ENCODE measurements around the gene PTPRN2. TPM values are rescaled to one million over a fixed set of nuclear protein-coding genes. Genes with fewer than 3 reads are reported as not detected.

Gene PTPRN2
- total and polyA plus RNA-seq, 2 donors (not counting 1 experiment from before 2014, with no cell fraction given): 0.54 to 1.2 TPM

- Histone ChIP-seq H3K4me3 (replicated peaks in 1 of 4; ENCODE audit: control extremely low read depth in 1 of 4, insufficient read depth in 1 of 4, low read depth in 3 of 4, low read length in 4 of 4) (no peak overlapping the region), H3K36me3 (ENCODE audit: control insufficient read depth, insufficient read depth, low read length) (no peaks in the 10 kb centered on the region), H3K27ac (ENCODE audit: insufficient read depth, low read length) (no peak overlapping the region), H2AFZ (ENCODE audit: low read length) (no peak overlapping the region), H3K4me1 (ENCODE audit: control insufficient read depth, extremely low read depth, insufficient read depth, low read length) (no peaks in the 10 kb centered on the region), H3K4me2 (ENCODE audit: extremely low read depth, insufficient read depth, low read length) (no peak overlapping the region), H4K20me1 (ENCODE audit: control insufficient read depth, extremely low read depth, insufficient read depth, low read length) (no peaks in the 10 kb centered on the region), H3K79me2 (ENCODE audit: control insufficient read depth, insufficient read depth, low read length) (no peaks in the 10 kb centered on the region), H3K9me3 (ENCODE audit: control insufficient read depth, insufficient read depth, low read depth, low read length) (no peaks in the 10 kb centered on the region), H3K9ac (ENCODE audit: insufficient read depth, low read length) (no peak overlapping the region), H3K27me3 (ENCODE audit: control insufficient read depth, insufficient read depth, low read length) (no peaks in the 10 kb centered on the region)
- no peak for DNase-seq (ENCODE audit: low read depth in 2 of 2)
- no peak for TF ChIP-seq CTCF (conservative IDR thresholded peaks at IDR 0.05 in 1 of 2, IDR thresholded peaks at IDR 0.05 in 1 of 2; ENCODE audit: low read depth in 1 of 2, low read length in 2 of 2)
- TF ChIP-seq EZH2 (IDR thresholded peaks at IDR 0.05; ENCODE audit: low read length, missing control alignments): no peak
These were observed 870.1 kb downstream of the PTPRN2 start for GRCh38 chr7:157717211-157718174.

DNA sequence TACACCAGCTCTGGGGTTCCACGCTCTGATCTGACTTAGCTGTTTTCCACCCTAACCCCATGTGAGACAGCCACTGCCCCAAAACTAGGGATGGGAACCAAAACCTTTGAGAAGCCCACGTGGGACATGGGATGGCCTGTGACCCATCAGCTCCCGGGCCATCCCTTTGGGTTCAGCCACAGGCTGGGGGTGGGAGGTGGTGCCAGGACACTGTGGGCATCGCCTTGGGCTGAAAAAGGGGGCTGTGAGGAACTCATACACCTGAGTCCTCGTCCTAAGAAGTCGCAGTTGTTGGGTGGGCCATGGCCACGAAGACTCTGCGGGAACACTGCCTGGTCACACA lies 871.7 kb downstream of the PTPRN2 start:
- no peak overlapping the region for H2AFZ ChIP-seq (ENCODE audit: low read length)
- no peak overlapping the region for H3K27ac ChIP-seq (ENCODE audit: insufficient read depth, low read length)
- H3K4me2 ChIP-seq (ENCODE audit: extremely low read depth, insufficient read depth, low read length): no peak overlapping the region
- no peaks in the 10 kb centered on the region for H3K4me1 ChIP-seq (ENCODE audit: control insufficient read depth, extremely low read depth, insufficient read depth, low read length)
- H4K20me1 ChIP-seq (ENCODE audit: control insufficient read depth, extremely low read depth, insufficient read depth, low read length): no peaks in the 10 kb centered on the region
- no peak overlapping the region for H3K9ac ChIP-seq (ENCODE audit: insufficient read depth, low read length)
- no peaks in the 10 kb centered on the region for H3K27me3 ChIP-seq (ENCODE audit: control insufficient read depth, insufficient read depth, low read length)
- TF ChIP-seq EZH2 (IDR thresholded peaks at IDR 0.05; ENCODE audit: low read length, missing control alignments) (no peak), CTCF (conservative IDR thresholded peaks at IDR 0.05 in 1 of 2, IDR thresholded peaks at IDR 0.05 in 1 of 2; ENCODE audit: low read depth in 1 of 2, low read length in 2 of 2) (no peak)
- no peaks in the 10 kb centered on the region for H3K79me2 ChIP-seq (ENCODE audit: control insufficient read depth, insufficient read depth, low read length)
- H3K9me3 ChIP-seq (ENCODE audit: control insufficient read depth, insufficient read depth, low read depth, low read length): no peaks in the 10 kb centered on the region
- no peak for DNase-seq (ENCODE audit: low read depth in 2 of 2)
- no peaks in the 10 kb centered on the region for H3K36me3 ChIP-seq (ENCODE audit: control insufficient read depth, insufficient read depth, low read length)
- H3K4me3 ChIP-seq (replicated peaks in 1 of 4; ENCODE audit: control extremely low read depth in 1 of 4, insufficient read depth in 1 of 4, low read depth in 3 of 4, low read length in 4 of 4): no peak overlapping the region

GRCh38 chr7:157715071-157715937 lies 872.3 kb downstream of the PTPRN2 start:
- Histone ChIP-seq H3K4me1 (ENCODE audit: control insufficient read depth, extremely low read depth, insufficient read depth, low read length) (no peaks in the 10 kb centered on the region), H3K4me3 (replicated peaks in 1 of 4; ENCODE audit: control extremely low read depth in 1 of 4, insufficient read depth in 1 of 4, low read depth in 3 of 4, low read length in 4 of 4) (no peak overlapping the region), H2AFZ (ENCODE audit: low read length) (no peak overlapping the region), H3K36me3 (ENCODE audit: control insufficient read depth, insufficient read depth, low read length) (no peaks in the 10 kb centered on the region), H3K79me2 (ENCODE audit: control insufficient read depth, insufficient read depth, low read length) (no peaks in the 10 kb centered on the region), H4K20me1 (ENCODE audit: control insufficient read depth, extremely low read depth, insufficient read depth, low read length) (no peaks in the 10 kb centered on the region), H3K9ac (ENCODE audit: insufficient read depth, low read length) (no peak overlapping the region), H3K9me3 (ENCODE audit: control insufficient read depth, insufficient read depth, low read depth, low read length) (no peaks in the 10 kb centered on the region), H3K27ac (ENCODE audit: insufficient read depth, low read length) (no peak overlapping the region), H3K27me3 (ENCODE audit: control insufficient read depth, insufficient read depth, low read length) (no peaks in the 10 kb centered on the region), H3K4me2 (ENCODE audit: extremely low read depth, insufficient read depth, low read length) (no peak overlapping the region)
- no peak for TF ChIP-seq CTCF (conservative IDR thresholded peaks at IDR 0.05 in 1 of 2, IDR thresholded peaks at IDR 0.05 in 1 of 2; ENCODE audit: low read depth in 1 of 2, low read length in 2 of 2)
- TF ChIP-seq EZH2 (IDR thresholded peaks at IDR 0.05; ENCODE audit: low read length, missing control alignments): no peak
- DNase-seq (ENCODE audit: low read depth in 2 of 2): no peak

Data from fibroblast of lung (primary cell).